Measurements from ENCODE around the gene CIZ1.

The CIZ1 gene

GRCh38 chr9:128211186-128211980 is 20.0 kb upstream of the CIZ1 start:
- DNase-seq (ENCODE audit: low read depth), result no peak
- TF ChIP-seq CTCF (IDR thresholded peaks at IDR 0.05; ENCODE audit: low read length, missing control alignments), result no peak
- no peak overlapping the region for H3K4me3 ChIP-seq (replicated peaks; ENCODE audit: low read depth, low read length)

GRCh38 chr9:128208946-128209669 is 17.7 kb upstream of the CIZ1 start:
- TF ChIP-seq CTCF (IDR thresholded peaks at IDR 0.05; ENCODE audit: low read length, missing control alignments), result no peak
- H3K4me3 ChIP-seq (replicated peaks; ENCODE audit: low read depth, low read length), result no peak overlapping the region
- DNase-seq (ENCODE audit: low read depth), result no peak

- no peak for TF ChIP-seq CTCF (IDR thresholded peaks at IDR 0.05; ENCODE audit: low read length, missing control alignments)
- H3K4me3 ChIP-seq (replicated peaks; ENCODE audit: low read depth, low read length), result no peak overlapping the region
- no peak for DNase-seq (ENCODE audit: low read depth)
These were observed 17.0 kb upstream of the CIZ1 start for GRCh38 chr9:128208386-128208785.

- no peak for DNase-seq (ENCODE audit: low read depth)
- TF ChIP-seq CTCF (IDR thresholded peaks at IDR 0.05; ENCODE audit: low read length, missing control alignments), result no peak
- H3K4me3 ChIP-seq (replicated peaks; ENCODE audit: low read depth, low read length), result no peak overlapping the region
These were observed 15.8 kb upstream of the CIZ1 start for GRCh38 chr9:128206916-128207910.

GRCh38 chr9:128206484-128206883 is 15.1 kb upstream of the CIZ1 start:
- no peak for TF ChIP-seq CTCF (IDR thresholded peaks at IDR 0.05; ENCODE audit: low read length, missing control alignments)
- no peak for DNase-seq (ENCODE audit: low read depth)
- no peak overlapping the region for H3K4me3 ChIP-seq (replicated peaks; ENCODE audit: low read depth, low read length)

- H3K4me3 ChIP-seq (replicated peaks; ENCODE audit: low read depth, low read length), result no peak overlapping the region
- DNase-seq (ENCODE audit: low read depth), result no peak
These were observed 14.0 kb upstream of the CIZ1 start for GRCh38 chr9:128205296-128205944.

More at GRCh38 chr9:128205296-128205944, 14.0 kb upstream of the CIZ1 start:
- TF ChIP-seq CTCF (IDR thresholded peaks at IDR 0.05; ENCODE audit: low read length, missing control alignments), result no peak

Data from fibroblast of pulmonary artery (primary cell).